ENCODE measurements around the gene METTL25B.
A peak's percentile ranks its signal among the peaks of the same experiment; 100 is the strongest.

Gene METTL25B

GRCh38 chr1:156773607-156774006, 45.3 kb downstream of the METTL25B start:
- no peak overlapping the region for H3K4me3 ChIP-seq (ENCODE audit: low read length)
- TF ChIP-seq CTCF (conservative IDR thresholded peaks at IDR 0.05; ENCODE audit: low read length): no peak
- DNase-seq (ENCODE audit: low read depth): no peak

GRCh38 chr1:156775799-156776198, 47.5 kb downstream of the METTL25B start:
- H3K4me3 ChIP-seq (ENCODE audit: low read length): no peak overlapping the region
- DNase-seq (ENCODE audit: low read depth): no peak
- no peak for TF ChIP-seq CTCF (conservative IDR thresholded peaks at IDR 0.05; ENCODE audit: low read length)

GRCh38 chr1:156776942-156777341, 48.7 kb downstream of the METTL25B start:
- no peak for DNase-seq (ENCODE audit: low read depth)
- no peak for TF ChIP-seq CTCF (conservative IDR thresholded peaks at IDR 0.05; ENCODE audit: low read length)
- no peak overlapping the region for H3K4me3 ChIP-seq (ENCODE audit: low read length)

- no peak for DNase-seq (ENCODE audit: low read depth)
- no peak for TF ChIP-seq CTCF (conservative IDR thresholded peaks at IDR 0.05; ENCODE audit: low read length)
- no peak overlapping the region for H3K4me3 ChIP-seq (ENCODE audit: low read length)
Measured at GRCh38 chr1:156777573-156777972, 49.3 kb downstream of the METTL25B start.

GRCh38 chr1:156781585-156782186, 53.4 kb downstream of the METTL25B start:
- no peak for TF ChIP-seq CTCF (conservative IDR thresholded peaks at IDR 0.05; ENCODE audit: low read length)
- DNase-seq (ENCODE audit: low read depth): peak; percentile 49
- H3K4me3 ChIP-seq (ENCODE audit: low read length): no peak overlapping the region

GRCh38 chr1:156785458-156785857, 57.2 kb downstream of the METTL25B start:
- DNase-seq (ENCODE audit: low read depth): no peak
- H3K4me3 ChIP-seq (ENCODE audit: low read length): no peak overlapping the region
- TF ChIP-seq CTCF (conservative IDR thresholded peaks at IDR 0.05; ENCODE audit: low read length): no peak

Measured in AG10803 (cell line).